ENCODE data around the gene EFEMP2. TPM values are rescaled to one million over a fixed set of nuclear protein-coding genes. Genes with fewer than 3 reads are reported as not detected.
"Not testable (repeated sequence)": the region's sequence is repeated elsewhere in the genome, so short reads cannot be mapped to it uniquely, and the experiment has no call there.

Gene EFEMP2
- polyA plus RNA-seq, 3 donors from 2014 or later: 1.6 to 6.3 (median 3.6) TPM

GRCh38 chr11:65849771-65850216 lies 22.8 kb downstream of the EFEMP2 start:
- H3K36me3 Mint-ChIP-seq: peaks cover 14 to 25% (median 15%) of the 10 kb centered on the region in 3 donors
- H3K9me3 Mint-ChIP-seq: no peaks in the 10 kb centered on the region
- H3K4me1 Mint-ChIP-seq: peaks cover 19 to 23% of the 10 kb centered on the region in 2 donors
- H3K27ac Mint-ChIP-seq: no peak overlapping the region
- DNase-seq: no peak
- H3K27me3 Mint-ChIP-seq (ENCODE audit: low read depth in 3 of 3): peaks cover 2 to 9% (median 3%) of the 10 kb centered on the region in 3 donors
- H3K4me3 Mint-ChIP-seq: no peak overlapping the region

GRCh38 chr11:65849366-65849765 lies 23.2 kb downstream of the EFEMP2 start:
- Mint-ChIP-seq H3K36me3 (peaks cover 10 to 20% (median 11%) of the 10 kb centered on the region in 3 donors), H3K4me1 (peaks cover 15 to 19% of the 10 kb centered on the region in 2 donors), H3K27me3 (ENCODE audit: low read depth in 3 of 3) (peaks cover 0 to 7% (median 3%) of the 10 kb centered on the region in 3 donors), H3K4me3 (no peak overlapping the region), H3K9me3 (no peaks in the 10 kb centered on the region), H3K27ac (peak overlapping the region in 2 of 6 donors; percentile 7 to 8)
- no peak for DNase-seq

- H3K4me3 Mint-ChIP-seq: not testable (repeated sequence)
Measured at GRCh38 chr11:65848693-65849092, 23.9 kb downstream of the EFEMP2 start.

DNA sequence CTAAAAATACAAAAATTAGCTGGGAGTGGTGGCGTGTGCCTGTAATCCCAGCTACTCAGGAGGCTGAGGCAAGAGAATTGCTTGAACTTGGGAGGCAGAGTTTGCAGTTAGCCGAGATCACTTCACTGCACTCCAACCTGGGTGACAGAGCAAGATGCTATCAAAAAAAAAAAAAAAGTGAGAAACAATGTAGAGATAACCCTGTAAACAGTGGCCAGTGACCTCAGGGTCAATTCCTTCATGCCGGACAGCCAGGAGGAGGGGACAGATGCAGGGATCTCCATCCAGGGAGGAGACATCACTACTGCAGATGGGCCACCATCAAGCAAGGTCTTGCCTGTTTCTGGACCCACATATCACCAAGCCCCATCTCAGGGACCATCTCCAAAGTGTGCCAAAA lies 24.9 kb downstream of the EFEMP2 start:
- Mint-ChIP-seq H3K4me3 (no peak overlapping the region), H3K27ac (peak overlapping the region in 1 of 6 donors; percentile 7), H3K4me1 (peaks cover 4 to 5% of the 10 kb centered on the region in 2 donors), H3K36me3 (peaks cover 8 to 9% (median 9%) of the 10 kb centered on the region in 3 donors), H3K27me3 (ENCODE audit: low read depth in 3 of 3) (no peaks in the 10 kb centered on the region), H3K9me3 (no peaks in the 10 kb centered on the region)
- DNase-seq: no peak

More at GRCh38 chr11:65848693-65849092, 23.9 kb downstream of the EFEMP2 start:
- H3K27ac Mint-ChIP-seq: peak overlapping the region in 4 of 6 donors; percentile 5 to 72 (median 62)
- H3K27me3 Mint-ChIP-seq (ENCODE audit: low read depth in 3 of 3); DNase-seq; H3K9me3 Mint-ChIP-seq: not testable (repeated sequence)
- peaks cover 10 to 12% of the 10 kb centered on the region in 2 donors for H3K4me1 Mint-ChIP-seq
- peaks cover 8 to 14% (median 9%) of the 10 kb centered on the region in 3 donors for H3K36me3 Mint-ChIP-seq

GRCh38 chr11:65844231-65844872 lies 28.2 kb downstream of the EFEMP2 start:
- H3K36me3 Mint-ChIP-seq: no peaks in the 10 kb centered on the region
- no peak overlapping the region for H3K4me3 Mint-ChIP-seq
- no peak for DNase-seq

GRCh38 chr11:65843811-65844210 lies 28.8 kb downstream of the EFEMP2 start:
- H3K4me3 Mint-ChIP-seq: no peak overlapping the region
- H3K27ac Mint-ChIP-seq: no peak overlapping the region
- no peaks in the 10 kb centered on the region for H3K36me3 Mint-ChIP-seq
- H3K4me1 Mint-ChIP-seq: no peaks in the 10 kb centered on the region
- H3K27me3 Mint-ChIP-seq (ENCODE audit: low read depth in 3 of 3): no peaks in the 10 kb centered on the region
- no peaks in the 10 kb centered on the region for H3K9me3 Mint-ChIP-seq
- DNase-seq: no peak

More at GRCh38 chr11:65844231-65844872, 28.2 kb downstream of the EFEMP2 start:
- no peaks in the 10 kb centered on the region for H3K4me1 Mint-ChIP-seq
- no peaks in the 10 kb centered on the region for H3K9me3 Mint-ChIP-seq
- H3K27ac Mint-ChIP-seq: no peak overlapping the region
- H3K27me3 Mint-ChIP-seq (ENCODE audit: low read depth in 3 of 3): no peaks in the 10 kb centered on the region

GRCh38 chr11:65842144-65842543 lies 30.5 kb downstream of the EFEMP2 start:
- H3K9me3 Mint-ChIP-seq: no peaks in the 10 kb centered on the region
- no peak overlapping the region for H3K27ac Mint-ChIP-seq
- DNase-seq: no peak
- no peaks in the 10 kb centered on the region for H3K36me3 Mint-ChIP-seq
- H3K4me3 Mint-ChIP-seq: no peak overlapping the region
- no peaks in the 10 kb centered on the region for H3K27me3 Mint-ChIP-seq (ENCODE audit: low read depth in 3 of 3)
- no peaks in the 10 kb centered on the region for H3K4me1 Mint-ChIP-seq

- Mint-ChIP-seq H3K4me1 (peaks cover 7 to 8% of the 10 kb centered on the region in 2 donors), H3K27ac (no peak overlapping the region), H3K27me3 (ENCODE audit: low read depth in 3 of 3) (peaks cover 2 to 8% (median 5%) of the 10 kb centered on the region in 3 donors), H3K36me3 (no peaks in the 10 kb centered on the region), H3K9me3 (peaks cover 0 to 1% (median 0%) of the 10 kb centered on the region in 6 donors), H3K4me3 (no peak overlapping the region)
- DNase-seq: no peak
Measured at GRCh38 chr11:65834202-65834601, 38.4 kb downstream of the EFEMP2 start.

DNA sequence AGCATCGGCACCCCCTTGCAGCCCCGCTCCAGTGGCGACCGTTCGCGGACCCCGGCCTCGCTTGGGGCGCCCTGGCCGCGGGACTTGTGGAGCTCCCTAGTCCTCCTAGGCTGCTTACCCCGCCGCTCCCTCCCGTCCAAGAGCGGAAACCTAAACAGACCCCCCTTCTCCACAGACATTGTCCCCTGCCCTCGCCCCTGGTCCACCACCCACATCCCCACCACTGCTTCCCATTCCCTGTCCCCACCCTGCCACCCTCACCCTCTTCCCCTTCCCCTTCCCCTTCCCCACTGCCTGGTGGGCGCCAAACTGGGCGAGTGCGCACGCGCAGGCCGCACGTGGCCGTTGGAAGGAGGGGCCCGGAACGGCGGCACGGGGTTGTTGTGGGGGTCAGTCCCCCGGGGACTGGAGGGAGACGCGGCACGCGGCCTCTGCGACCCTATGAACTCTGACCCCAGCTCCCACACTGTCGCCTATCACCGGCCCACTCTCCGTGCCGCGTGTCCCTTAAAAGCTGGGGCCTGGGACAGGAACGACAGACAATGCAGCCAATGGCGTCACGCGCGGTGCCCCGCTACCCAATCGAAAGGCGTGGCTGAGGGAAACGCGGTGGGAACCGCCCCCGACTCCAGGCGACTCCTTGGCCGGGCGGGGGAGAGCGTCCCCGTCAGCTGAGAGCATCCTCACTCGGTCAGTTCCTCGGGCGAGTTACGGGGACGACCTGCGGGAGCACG lies 39.1 kb downstream of the EFEMP2 start, which contains the start of gene SNX32:
TSS of gene SNX32 (plus strand) at position 667 of the 734 bp plus-strand sequence. CDS start 103 bp downstream, outside the sequence.
- H3K4me1 Mint-ChIP-seq: peaks cover 7 to 8% of the 10 kb centered on the region in 2 donors
- peaks cover 0 to 1% (median 0%) of the 10 kb centered on the region in 6 donors for H3K9me3 Mint-ChIP-seq
- peak; percentile 93 to 94 (median 94) for DNase-seq
- peaks cover 2 to 9% (median 8%) of the 10 kb centered on the region in 3 donors for H3K27me3 Mint-ChIP-seq (ENCODE audit: low read depth in 3 of 3)
- no peak within 1 kb of the TSS for H3K4me3 Mint-ChIP-seq
- H3K27ac Mint-ChIP-seq: peak within 1 kb of the TSS in 3 of 6 donors; percentile 46 to 80 (median 73)
- no peaks in the 10 kb centered on the region for H3K36me3 Mint-ChIP-seq

- H3K27me3 Mint-ChIP-seq (ENCODE audit: low read depth in 3 of 3): peaks cover 2 to 10% (median 8%) of the 10 kb centered on the region in 3 donors
- H3K4me1 Mint-ChIP-seq, H3K36me3 Mint-ChIP-seq, H3K27ac Mint-ChIP-seq, H3K9me3 Mint-ChIP-seq, DNase-seq: not testable (repeated sequence)
- H3K4me3 Mint-ChIP-seq: peak overlapping the region in 4 of 5 donors; percentile 10 to 39 (median 18)
Measured at GRCh38 chr11:65832231-65832630, 40.4 kb downstream of the EFEMP2 start.

GRCh38 chr11:65829459-65829858 lies 43.1 kb downstream of the EFEMP2 start:
- no peak overlapping the region for H3K27ac Mint-ChIP-seq
- H3K9me3 Mint-ChIP-seq: peaks cover 0 to 1% (median 0%) of the 10 kb centered on the region in 6 donors
- peaks cover 2 to 12% (median 8%) of the 10 kb centered on the region in 3 donors for H3K27me3 Mint-ChIP-seq (ENCODE audit: low read depth in 3 of 3)
- no peak for DNase-seq
- peaks cover 7 to 8% of the 10 kb centered on the region in 2 donors for H3K4me1 Mint-ChIP-seq
- H3K4me3 Mint-ChIP-seq: no peak overlapping the region
- H3K36me3 Mint-ChIP-seq: no peaks in the 10 kb centered on the region

DNA sequence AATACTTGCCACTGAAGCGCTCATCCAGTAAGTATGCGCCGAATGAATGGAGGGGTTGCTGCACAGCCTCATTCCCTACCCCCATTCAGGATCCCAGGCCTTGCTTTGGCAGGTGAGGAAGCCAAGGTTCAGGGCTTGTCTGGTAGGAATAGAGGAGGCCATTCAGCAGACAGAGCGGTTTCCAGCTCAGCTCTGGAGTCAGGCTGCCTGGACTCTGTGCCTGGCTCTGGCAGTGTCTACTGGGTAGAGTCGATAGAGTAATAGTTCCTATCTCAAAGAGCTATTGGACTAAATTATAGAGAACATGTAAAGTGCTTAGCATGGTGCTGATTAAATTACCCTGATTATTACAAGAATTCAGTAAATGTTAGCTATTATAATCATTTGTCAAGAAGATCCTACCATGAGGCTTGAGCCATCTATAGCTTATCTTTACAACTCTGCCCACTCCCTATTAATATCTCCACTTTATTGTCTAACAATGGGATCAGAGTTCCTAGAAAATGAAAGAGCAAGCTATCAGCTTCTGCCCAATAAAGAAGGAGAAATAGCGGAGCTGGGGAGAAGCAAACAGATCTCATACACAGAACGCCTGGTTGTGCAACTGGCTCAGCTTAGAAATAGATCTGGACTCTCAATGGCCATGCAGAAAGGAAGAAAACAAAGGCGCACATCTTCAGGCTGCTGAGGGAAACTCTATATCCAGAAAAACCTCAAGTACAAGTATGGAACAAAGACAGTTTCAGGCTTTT lies 45.4 kb downstream of the EFEMP2 start:
- no peak for DNase-seq
- Mint-ChIP-seq H3K27me3 (ENCODE audit: low read depth in 3 of 3) (peaks cover 0 to 7% (median 2%) of the 10 kb centered on the region in 3 donors), H3K27ac (no peak overlapping the region), H3K4me3 (no peak overlapping the region), H3K4me1 (no peaks in the 10 kb centered on the region), H3K36me3 (no peaks in the 10 kb centered on the region), H3K9me3 (peaks cover 0 to 1% (median 0%) of the 10 kb centered on the region in 6 donors)

DNA sequence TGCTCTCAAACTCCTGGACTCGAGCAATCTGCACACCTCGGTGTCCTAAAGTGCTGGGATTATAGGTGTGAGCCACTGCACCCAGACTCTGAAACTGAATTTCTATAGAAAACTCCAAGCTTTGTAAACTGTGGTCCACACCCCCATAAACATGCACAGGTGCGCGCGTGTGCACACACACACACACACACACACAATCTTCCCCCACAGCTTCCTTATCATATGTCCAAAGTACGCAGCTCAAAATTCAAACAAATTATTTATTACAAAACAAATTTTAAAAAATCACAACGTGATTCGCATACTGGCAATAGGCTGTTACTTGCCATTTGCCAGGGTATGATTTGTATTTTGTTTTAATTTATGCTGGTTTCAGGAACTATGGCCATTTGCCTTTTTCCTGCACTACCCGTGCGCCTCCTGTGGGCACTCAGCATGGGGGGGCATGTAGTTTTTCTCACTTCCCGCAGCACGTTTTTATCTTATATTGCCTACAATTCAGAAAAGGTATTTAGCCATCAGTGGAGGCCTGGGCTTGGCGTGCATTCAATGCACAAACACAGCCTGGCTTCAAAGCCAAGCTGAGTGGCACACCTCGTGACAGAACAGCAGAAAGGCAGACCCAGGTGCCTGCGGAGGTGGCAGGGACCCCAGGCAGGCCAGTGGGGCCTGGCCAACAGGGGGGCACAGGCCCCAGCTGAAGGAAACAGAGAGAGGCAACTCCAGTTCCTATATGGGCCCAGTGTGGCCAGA lies 49.6 kb downstream of the EFEMP2 start:
- H3K4me1 Mint-ChIP-seq: no peaks in the 10 kb centered on the region
- no peaks in the 10 kb centered on the region for H3K9me3 Mint-ChIP-seq
- DNase-seq: no peak
- H3K27ac Mint-ChIP-seq: no peak overlapping the region
- H3K4me3 Mint-ChIP-seq: no peak overlapping the region
- peaks cover 0 to 8% (median 2%) of the 10 kb centered on the region in 3 donors for H3K27me3 Mint-ChIP-seq (ENCODE audit: low read depth in 3 of 3)
- H3K36me3 Mint-ChIP-seq: no peaks in the 10 kb centered on the region
